IPS-NIHi7 (cell line): Measurements from ENCODE around the gene AGO1.

Source experiments
- DNase-seq: peaks from one replicate; pipeline ENCODE4 v3.0.0; 2012; ENCODE audit warnings: mixed read lengths; ENCODE audit errors: extremely low spot score

Gene AGO1

GRCh38 chr1:35882945-35883634 is at the start of gene AGO1:
Gene AGO1 (plus strand): TSS chr1:35883209. CDS start chr1:35883422, 213 bp downstream.
- DNase-seq: peak; percentile 100

DNA sequence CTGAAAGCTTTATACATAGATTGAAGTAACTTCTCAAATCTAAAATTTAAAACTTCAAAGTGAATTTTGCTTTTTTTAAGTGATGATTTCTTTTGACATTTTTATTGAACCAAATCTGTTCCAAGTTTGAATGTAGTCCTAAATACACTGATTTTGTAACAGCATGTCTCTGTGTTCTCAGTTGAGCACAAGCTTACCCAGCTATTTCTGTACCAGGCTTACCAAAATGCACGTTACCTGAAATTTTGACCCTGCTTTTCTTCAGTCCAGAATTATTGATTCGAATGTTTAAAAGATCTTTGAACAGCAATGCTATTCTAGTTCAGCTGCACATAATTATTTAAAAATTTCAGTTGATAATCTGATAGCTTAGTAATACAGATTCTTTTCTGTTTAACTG is 49.6 kb upstream of the AGO1 start:
- DNase-seq: no peak

DNA sequence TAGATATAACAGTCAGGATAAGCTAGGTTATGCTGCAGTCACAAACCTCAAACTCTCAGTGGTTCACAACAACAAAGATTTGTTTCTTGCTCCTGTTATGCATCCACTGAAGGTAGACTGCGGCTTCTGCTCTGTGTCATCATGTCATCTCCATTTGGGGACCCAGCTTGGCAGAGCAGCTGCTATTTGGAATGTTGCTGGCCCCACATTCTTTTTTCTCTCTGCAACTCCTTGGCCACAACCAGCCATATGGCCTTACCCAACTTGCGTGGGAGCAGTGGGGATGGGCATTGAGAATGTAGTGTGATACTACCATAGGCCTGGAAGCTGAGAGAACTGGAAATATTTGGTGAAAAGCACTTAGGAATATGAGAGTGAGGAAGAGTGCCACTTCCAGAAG is 48.8 kb upstream of the AGO1 start:
- DNase-seq: no peak

DNA sequence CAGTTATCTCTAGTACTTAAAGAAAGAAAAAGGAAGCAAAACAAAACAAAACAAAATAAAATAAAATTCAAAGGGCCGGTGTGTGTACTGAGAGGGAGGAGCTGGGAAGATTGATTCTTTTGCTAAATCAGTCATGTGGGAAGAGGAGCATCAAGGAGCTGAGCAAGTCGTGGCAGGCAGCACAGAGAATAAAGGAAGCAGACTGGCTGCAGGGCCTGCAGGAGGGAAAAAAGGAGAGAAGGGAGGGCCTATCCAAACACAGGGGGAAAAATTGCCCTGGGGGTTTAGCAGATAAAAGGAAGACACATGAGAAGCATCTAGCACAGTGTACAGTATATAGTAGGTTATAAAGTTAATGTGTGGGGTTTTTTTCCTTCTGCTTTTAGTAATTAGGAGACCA is 47.6 kb upstream of the AGO1 start:
- DNase-seq: no peak

GRCh38 chr1:35836734-35837133 is 46.3 kb upstream of the AGO1 start:
- no peak for DNase-seq

GRCh38 chr1:35838693-35839245 is 44.2 kb upstream of the AGO1 start:
- DNase-seq: no peak

- DNase-seq: no peak
Measured at GRCh38 chr1:35844826-35845225, 38.2 kb upstream of the AGO1 start.

DNA sequence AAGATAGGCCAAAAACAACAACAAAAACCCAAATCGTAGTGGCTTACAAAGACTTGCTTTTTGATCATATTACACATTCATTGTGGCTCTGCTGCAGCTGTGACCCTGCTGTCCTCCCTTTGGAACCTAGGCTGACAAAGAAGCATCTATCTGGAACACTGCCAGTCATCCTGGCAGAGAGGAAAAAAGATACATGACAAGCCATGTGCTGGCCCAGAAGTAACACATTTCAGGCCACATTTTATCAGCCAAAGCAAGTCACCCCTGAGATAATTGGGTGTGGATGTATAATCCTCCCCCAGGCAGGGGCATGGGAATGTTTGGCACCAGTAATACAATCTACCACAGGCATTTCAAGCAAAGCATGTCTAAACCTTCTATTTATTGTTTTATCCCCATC is 37.2 kb upstream of the AGO1 start:
- no peak for DNase-seq

GRCh38 chr1:35847935-35848565 is 35.0 kb upstream of the AGO1 start:
- no peak for DNase-seq

GRCh38 chr1:35850051-35850450 is 33.0 kb upstream of the AGO1 start:
- DNase-seq: no peak

GRCh38 chr1:35850716-35851115 is 32.3 kb upstream of the AGO1 start:
- no peak for DNase-seq

- DNase-seq: no peak
Measured at GRCh38 chr1:35851132-35851869, 31.7 kb upstream of the AGO1 start.

- DNase-seq: no peak
Measured at GRCh38 chr1:35852241-35852640, 30.8 kb upstream of the AGO1 start.

- no peak for DNase-seq
Measured at GRCh38 chr1:35854989-35855700, 27.9 kb upstream of the AGO1 start.

GRCh38 chr1:35856964-35857363 is 26.0 kb upstream of the AGO1 start:
- no peak for DNase-seq

- DNase-seq: no peak
Measured at GRCh38 chr1:35857830-35858229, 25.2 kb upstream of the AGO1 start.

GRCh38 chr1:35860696-35861095 is 22.3 kb upstream of the AGO1 start:
- DNase-seq: no peak

DNA sequence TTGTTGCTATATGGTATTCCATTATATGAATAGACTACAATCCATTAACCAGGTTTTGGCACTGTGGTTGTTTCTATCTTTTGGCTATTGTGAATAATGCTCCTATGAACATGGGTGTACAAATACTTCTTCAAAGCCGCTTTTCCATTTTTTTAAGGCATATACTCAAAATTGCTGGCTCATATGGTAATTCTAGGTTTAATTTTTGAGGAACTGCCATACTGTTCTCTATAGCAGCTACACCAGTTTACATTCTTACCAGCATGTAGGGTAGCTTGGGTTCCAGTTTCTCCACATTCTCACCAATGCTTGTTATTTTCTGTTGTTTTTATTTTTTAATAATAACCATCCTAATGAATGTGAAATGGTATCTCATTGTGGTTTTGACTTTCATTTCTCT is 19.9 kb upstream of the AGO1 start:
- DNase-seq: no peak

GRCh38 chr1:35863881-35864625 is 19.0 kb upstream of the AGO1 start:
- DNase-seq: no peak

DNA sequence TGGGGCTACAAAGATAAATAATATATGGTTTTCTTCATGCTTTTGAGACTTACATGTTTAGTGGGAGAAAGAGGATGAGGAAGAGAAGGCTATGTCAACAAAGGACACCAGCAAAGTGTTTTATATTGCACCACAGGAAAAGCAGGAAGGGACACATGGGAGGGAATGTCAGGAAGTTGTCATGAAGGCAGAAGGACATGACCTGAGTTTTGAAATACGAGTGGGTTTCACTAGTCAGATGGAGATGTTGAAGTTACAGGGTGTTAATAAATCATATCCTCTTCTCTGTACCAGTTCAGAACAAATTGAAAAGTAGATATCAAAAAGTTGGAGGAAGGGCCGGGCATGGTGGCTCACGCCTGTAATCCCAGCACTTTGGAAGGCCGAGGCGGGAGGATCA is 18.2 kb upstream of the AGO1 start:
- no peak for DNase-seq

DNA sequence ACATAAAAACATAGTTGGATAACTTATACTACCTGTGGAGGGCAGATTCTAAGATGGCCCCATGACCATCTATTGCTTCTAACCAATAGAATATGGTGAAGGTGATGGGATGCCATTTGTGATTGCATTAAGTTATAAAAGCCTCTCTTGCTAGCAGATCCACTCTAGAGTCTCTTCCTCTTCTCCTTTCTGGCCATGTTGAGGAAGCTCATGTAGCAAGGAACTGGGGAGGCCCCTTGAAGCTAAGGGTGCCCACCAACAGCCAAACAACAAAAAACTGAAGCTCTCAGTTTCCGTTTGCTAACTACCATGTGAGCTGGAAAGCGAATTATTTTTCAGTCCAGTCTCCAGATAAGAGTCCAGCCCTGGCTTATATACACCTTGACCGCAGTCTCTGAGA is 16.0 kb upstream of the AGO1 start:
- no peak for DNase-seq
